ENCODE measurements around the gene ALDH1L1. TPM values are rescaled to one million over a fixed set of nuclear protein-coding genes. Genes with fewer than 3 reads are reported as not detected.

Gene ALDH1L1
- total RNA-seq, 1 experiment from 2014 or later = not detected

DNA sequence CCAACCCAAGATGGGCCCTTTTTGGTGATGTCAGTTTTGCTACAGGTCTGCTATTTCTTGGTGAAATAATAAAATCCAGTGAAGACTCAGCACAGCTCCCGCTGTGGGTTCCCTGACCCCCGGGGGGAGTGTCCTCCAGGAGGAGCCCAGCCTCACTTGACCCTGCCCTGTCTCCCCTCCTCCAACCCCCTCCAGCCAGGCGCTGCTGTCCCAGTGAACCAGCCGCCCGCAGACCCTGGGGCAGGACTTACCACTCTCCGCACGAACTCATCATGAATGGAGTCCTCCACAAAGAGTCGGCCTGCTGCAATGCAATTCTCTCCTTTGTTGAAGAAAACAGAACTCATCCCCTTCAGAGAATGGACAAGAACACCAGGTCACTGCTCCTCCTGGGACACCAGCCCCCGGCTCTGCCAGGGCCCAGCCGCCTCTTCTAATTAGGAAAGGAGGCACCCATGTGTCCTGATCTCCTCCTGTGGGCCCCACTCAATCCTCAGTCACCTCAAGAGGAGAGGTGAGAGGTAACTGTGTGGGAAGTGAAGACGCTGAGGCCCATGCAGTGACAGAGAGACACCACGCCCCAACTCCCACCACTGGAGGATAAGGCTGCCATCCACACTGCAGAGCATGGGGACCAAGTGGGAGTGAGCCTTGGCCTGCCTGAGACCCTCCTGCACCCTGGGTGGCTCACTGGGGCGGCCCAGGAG lies 67.7 kb downstream of the ALDH1L1 start:
- peak in 1 of 2 experiments; percentile 22 for DNase-seq (ENCODE audit: low read depth in 1 of 2, low spot score in 2 of 2)
- H3K4me1 ChIP-seq (replicated peaks) = no peaks in the 10 kb centered on the region
- no peak overlapping the region for H3K4me3 ChIP-seq
- H3K36me3 ChIP-seq = no peaks in the 10 kb centered on the region
- no peaks in the 10 kb centered on the region for H3K9me3 ChIP-seq (replicated peaks)
- H3K27me3 ChIP-seq (replicated peaks) = no peaks in the 10 kb centered on the region
- no peak overlapping the region for H3K27ac ChIP-seq

- no peaks in the 10 kb centered on the region for H3K27me3 ChIP-seq (replicated peaks)
- no peaks in the 10 kb centered on the region for H3K4me1 ChIP-seq (replicated peaks)
- H3K9me3 ChIP-seq (replicated peaks) = no peaks in the 10 kb centered on the region
- H3K4me3 ChIP-seq = no peak overlapping the region
- peak in 1 of 2 experiments; percentile 28 for DNase-seq (ENCODE audit: low read depth in 1 of 2, low spot score in 2 of 2)
- no peak overlapping the region for H3K27ac ChIP-seq
- H3K36me3 ChIP-seq = no peaks in the 10 kb centered on the region
These were observed 68.6 kb downstream of the ALDH1L1 start for GRCh38 chr3:126111566-126112475.

- Histone ChIP-seq H3K4me1 (replicated peaks) (no peaks in the 10 kb centered on the region), H3K27me3 (replicated peaks) (no peaks in the 10 kb centered on the region), H3K36me3 (no peaks in the 10 kb centered on the region), H3K4me3 (no peak overlapping the region), H3K9me3 (replicated peaks) (no peaks in the 10 kb centered on the region), H3K27ac (no peak overlapping the region)
- DNase-seq (ENCODE audit: low read depth in 1 of 2, low spot score in 2 of 2) = peak in 1 of 2 experiments; percentile 25
These were observed 69.2 kb downstream of the ALDH1L1 start for GRCh38 chr3:126111126-126111551.

DNA sequence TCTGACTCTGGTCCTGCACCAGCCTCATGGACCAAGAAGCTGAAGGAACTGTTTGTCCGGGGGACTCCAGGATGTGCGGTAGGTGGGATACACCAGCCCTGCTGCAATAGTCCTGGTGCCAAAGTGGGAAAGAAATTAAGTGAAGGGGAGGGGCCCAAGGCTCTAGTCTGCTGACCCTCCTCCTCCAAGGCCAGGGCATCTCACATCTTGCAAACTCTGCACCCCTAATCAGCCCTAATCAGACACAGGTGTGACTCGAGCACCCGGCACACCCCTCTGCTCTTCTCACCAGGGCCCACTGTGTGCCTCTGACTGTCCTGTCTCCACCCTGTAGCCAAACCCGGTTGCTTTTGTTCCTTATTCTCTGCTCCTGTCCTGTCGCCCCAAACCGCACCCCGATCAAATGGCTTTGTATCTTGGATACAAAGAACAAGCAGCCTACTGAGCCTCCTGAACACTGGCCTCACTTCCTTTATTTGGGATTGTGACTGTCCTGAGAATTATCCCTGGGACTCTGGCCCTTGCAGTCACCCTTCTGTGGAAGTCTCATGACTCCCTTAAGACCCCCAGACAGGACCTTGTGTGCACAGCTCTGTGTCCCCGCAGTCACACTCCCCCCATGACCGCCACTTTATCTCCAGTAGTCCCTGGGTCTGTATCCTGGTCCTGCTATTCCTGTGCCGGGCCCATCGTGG lies 69.8 kb downstream of the ALDH1L1 start:
- H3K27ac ChIP-seq = no peak overlapping the region

DNA sequence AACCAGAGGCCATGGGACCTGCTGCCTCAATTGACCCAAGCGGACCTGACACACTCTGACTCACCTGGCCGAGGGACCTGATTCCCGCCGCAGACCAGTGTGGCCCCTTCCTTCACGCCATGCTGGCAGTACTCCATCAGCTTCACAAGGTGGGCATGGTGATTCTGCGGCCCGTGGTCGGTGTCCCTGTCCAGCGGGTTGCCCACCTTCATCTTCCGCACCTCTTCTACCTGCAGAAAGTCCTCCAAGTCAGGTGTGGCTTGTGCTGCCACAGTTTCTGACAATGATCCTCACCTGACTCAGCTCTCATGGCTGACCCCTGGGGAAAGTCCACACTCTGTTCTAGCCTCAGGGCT lies 70.5 kb downstream of the ALDH1L1 start:
- no peak for DNase-seq (ENCODE audit: low read depth in 1 of 2, low spot score in 2 of 2)
- H3K4me3 ChIP-seq = no peak overlapping the region
- H3K27ac ChIP-seq = no peak overlapping the region
- H3K4me1 ChIP-seq (replicated peaks) = no peaks in the 10 kb centered on the region
- H3K36me3 ChIP-seq = no peaks in the 10 kb centered on the region
- no peaks in the 10 kb centered on the region for H3K27me3 ChIP-seq (replicated peaks)
- H3K9me3 ChIP-seq (replicated peaks) = no peaks in the 10 kb centered on the region

More for the DNA sequence above, 69.8 kb downstream of the ALDH1L1 start:
- no peaks in the 10 kb centered on the region for H3K4me1 ChIP-seq (replicated peaks)
- H3K4me3 ChIP-seq = no peak overlapping the region
- no peaks in the 10 kb centered on the region for H3K36me3 ChIP-seq
- peak in 1 of 2 experiments; percentile 22 for DNase-seq (ENCODE audit: low read depth in 1 of 2, low spot score in 2 of 2)
- no peaks in the 10 kb centered on the region for H3K27me3 ChIP-seq (replicated peaks)
- H3K9me3 ChIP-seq (replicated peaks) = no peaks in the 10 kb centered on the region

DNA sequence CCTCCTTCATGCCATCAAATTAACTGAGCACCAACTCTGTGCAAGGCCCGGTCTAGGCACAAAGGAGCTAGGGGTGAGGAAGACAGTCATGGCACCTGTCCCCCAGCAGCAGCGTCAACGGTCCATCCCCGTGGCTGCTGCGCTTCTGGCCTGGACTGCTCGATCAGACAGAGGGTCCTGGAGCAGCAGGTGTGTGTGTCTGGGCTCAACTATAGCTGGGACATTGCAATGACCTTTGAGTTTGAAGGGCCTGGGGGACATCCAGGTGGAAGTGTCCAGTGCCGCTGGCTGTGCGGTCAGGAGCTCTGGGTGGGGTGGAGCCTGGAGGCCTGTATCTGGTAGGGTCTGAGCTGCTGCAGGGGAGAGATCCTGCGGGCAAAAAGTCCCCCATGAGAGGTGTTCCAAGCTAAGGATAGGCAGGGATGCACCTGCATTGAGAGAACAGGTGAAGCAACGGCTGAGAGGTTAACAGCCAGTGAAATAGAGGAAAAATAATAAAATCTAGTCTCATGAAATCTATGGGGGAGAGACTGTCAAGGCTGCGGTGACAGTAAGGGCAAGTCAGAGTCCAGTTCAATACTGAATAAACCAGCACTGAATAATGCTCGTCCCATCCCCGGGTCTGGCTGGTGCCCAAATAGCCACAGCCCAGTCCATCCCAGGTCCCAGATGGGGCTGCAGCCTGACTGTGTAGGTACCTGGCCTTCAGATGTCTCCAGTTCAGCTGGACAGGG lies 71.1 kb downstream of the ALDH1L1 start:
- no peak overlapping the region for H3K27ac ChIP-seq
- no peak overlapping the region for H3K4me3 ChIP-seq
- H3K9me3 ChIP-seq (replicated peaks) = no peaks in the 10 kb centered on the region
- no peaks in the 10 kb centered on the region for H3K36me3 ChIP-seq
- DNase-seq (ENCODE audit: low read depth in 1 of 2, low spot score in 2 of 2) = peak in 1 of 2 experiments; percentile 31
- no peaks in the 10 kb centered on the region for H3K27me3 ChIP-seq (replicated peaks)
- H3K4me1 ChIP-seq (replicated peaks) = no peaks in the 10 kb centered on the region

DNA sequence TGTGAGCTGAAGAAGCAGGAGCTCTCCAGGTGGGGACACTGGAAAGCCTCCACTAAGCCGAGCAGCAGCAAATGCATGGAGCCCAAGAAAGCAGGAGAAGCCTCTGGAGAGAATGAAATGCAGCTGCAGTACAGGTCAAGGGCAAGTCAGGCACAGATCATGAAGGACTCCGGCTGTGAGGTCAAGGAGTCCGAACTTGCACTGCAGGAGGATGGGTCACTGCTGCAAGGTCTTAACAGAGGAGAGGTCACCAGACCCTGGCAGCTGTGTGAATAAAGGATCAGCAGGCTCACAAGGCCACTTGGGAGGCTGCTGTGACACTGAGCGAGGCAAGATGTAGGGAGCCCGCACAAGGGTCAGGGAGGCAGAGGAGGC lies 71.7 kb downstream of the ALDH1L1 start:
- DNase-seq (ENCODE audit: low read depth in 1 of 2, low spot score in 2 of 2) = no peak
- no peaks in the 10 kb centered on the region for H3K9me3 ChIP-seq (replicated peaks)
- no peaks in the 10 kb centered on the region for H3K36me3 ChIP-seq
- no peak overlapping the region for H3K27ac ChIP-seq
- no peaks in the 10 kb centered on the region for H3K4me1 ChIP-seq (replicated peaks)
- no peaks in the 10 kb centered on the region for H3K27me3 ChIP-seq (replicated peaks)
- no peak overlapping the region for H3K4me3 ChIP-seq

GRCh38 chr3:126107957-126108675 lies 72.3 kb downstream of the ALDH1L1 start:
- DNase-seq (ENCODE audit: low read depth in 1 of 2, low spot score in 2 of 2) = no peak
- Histone ChIP-seq H3K4me1 (replicated peaks) (no peaks in the 10 kb centered on the region), H3K36me3 (no peaks in the 10 kb centered on the region), H3K9me3 (replicated peaks) (no peaks in the 10 kb centered on the region), H3K4me3 (no peak overlapping the region), H3K27me3 (replicated peaks) (no peaks in the 10 kb centered on the region), H3K27ac (no peak overlapping the region)

GRCh38 chr3:126107203-126107939 lies 73.0 kb downstream of the ALDH1L1 start:
- Histone ChIP-seq H3K27me3 (replicated peaks) (no peaks in the 10 kb centered on the region), H3K4me3 (no peak overlapping the region), H3K36me3 (no peaks in the 10 kb centered on the region), H3K4me1 (replicated peaks) (no peaks in the 10 kb centered on the region), H3K9me3 (replicated peaks) (no peaks in the 10 kb centered on the region), H3K27ac (no peak overlapping the region)
- no peak for DNase-seq (ENCODE audit: low read depth in 1 of 2, low spot score in 2 of 2)

- no peaks in the 10 kb centered on the region for H3K27me3 ChIP-seq (replicated peaks)
- H3K9me3 ChIP-seq (replicated peaks) = no peaks in the 10 kb centered on the region
- no peak overlapping the region for H3K4me3 ChIP-seq
- no peaks in the 10 kb centered on the region for H3K36me3 ChIP-seq
- peaks cover under 1% of the 10 kb centered on the region for H3K4me1 ChIP-seq (replicated peaks)
- H3K27ac ChIP-seq = no peak overlapping the region
- DNase-seq (ENCODE audit: low read depth in 1 of 2, low spot score in 2 of 2) = no peak
These were observed 73.8 kb downstream of the ALDH1L1 start for GRCh38 chr3:126106336-126107202.

DNA sequence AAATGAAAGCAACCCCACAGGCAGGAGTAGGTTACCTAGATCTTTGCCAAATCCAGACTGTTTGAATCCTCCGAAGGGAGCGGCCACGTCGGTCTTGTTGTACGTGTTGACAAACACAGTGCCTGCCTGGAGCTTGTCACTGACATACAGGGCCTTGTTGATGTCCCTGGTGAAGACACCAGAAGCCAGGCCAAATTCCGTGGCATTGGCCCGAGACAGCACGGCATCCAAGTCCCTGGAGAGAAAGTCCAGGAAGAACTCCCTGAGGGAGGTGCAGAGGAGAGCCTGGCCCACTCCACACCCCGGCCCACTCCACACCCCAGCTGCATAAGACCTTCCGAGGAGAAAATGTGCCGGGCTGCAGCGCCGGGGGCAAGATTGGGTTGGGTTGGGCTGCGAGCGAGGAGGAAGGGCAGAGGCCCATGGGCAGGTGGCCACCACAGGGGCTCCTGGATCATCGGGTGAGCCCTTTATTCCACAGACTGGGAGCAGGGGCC lies 74.6 kb downstream of the ALDH1L1 start:
- Histone ChIP-seq H3K27me3 (replicated peaks) (no peaks in the 10 kb centered on the region), H3K9me3 (replicated peaks) (no peaks in the 10 kb centered on the region), H3K4me3 (no peak overlapping the region), H3K27ac (no peak overlapping the region), H3K36me3 (no peaks in the 10 kb centered on the region), H3K4me1 (replicated peaks) (peaks cover 8% of the 10 kb centered on the region)
- DNase-seq (ENCODE audit: low read depth in 1 of 2, low spot score in 2 of 2) = no peak

Data from SJSA1 (cell line).